ENCODE measurements around the gene LHX3.

DNA sequence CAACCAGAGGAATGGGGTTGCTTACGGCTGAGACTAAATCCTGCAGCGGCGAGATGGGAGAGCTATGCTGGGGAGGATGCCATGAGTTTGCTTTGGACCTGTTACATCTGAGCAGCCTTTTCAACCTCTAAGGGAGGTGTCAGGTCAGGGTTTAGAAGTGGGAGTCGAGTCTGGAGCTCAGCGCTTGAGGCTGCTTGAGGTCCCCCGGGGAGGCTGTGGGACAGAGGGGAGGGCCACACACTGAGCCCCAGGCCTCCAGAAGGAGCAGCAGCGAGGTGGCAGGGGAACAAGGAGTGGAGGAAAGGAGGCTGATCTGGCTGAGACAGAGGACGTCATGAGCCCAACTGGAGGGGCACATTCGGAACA is 42.6 kb upstream of the LHX3 start:
- TF ChIP-seq RAD21 (IDR thresholded peaks at IDR 0.05 in 1 of 2, conservative IDR thresholded peaks at IDR 0.05 in 1 of 2; ENCODE audit: low read depth in 2 of 2, low read length in 2 of 2) (no peak), KDM5A (IDR thresholded peaks at IDR 0.05; ENCODE audit: low read length) (no peak), EP300 (IDR thresholded peaks at IDR 0.05; ENCODE audit: borderline replicate concordance in 1 of 2, low read depth in 2 of 2, low read length in 2 of 2) (no peak), RFX5 (IDR thresholded peaks at IDR 0.05; ENCODE audit: borderline replicate concordance, low read depth, low read length) (no peak), POLR2A (IDR thresholded peaks at IDR 0.05; ENCODE audit: control extremely low read depth in 1 of 2, low read depth in 2 of 2, low read length in 2 of 2) (no peak), SIN3A (conservative IDR thresholded peaks at IDR 0.05 in 1 of 2, IDR thresholded peaks at IDR 0.05 in 1 of 2; ENCODE audit: low read depth in 1 of 2, low read length in 2 of 2) (no peak), BRCA1 (IDR thresholded peaks at IDR 0.05; ENCODE audit: low read depth, low read length) (no peak), EZH2 (IDR thresholded peaks at IDR 0.05; ENCODE audit: low read depth, low read length, severe bottlenecking) (no peak)
- TF ChIP-seq, protein P1, sequence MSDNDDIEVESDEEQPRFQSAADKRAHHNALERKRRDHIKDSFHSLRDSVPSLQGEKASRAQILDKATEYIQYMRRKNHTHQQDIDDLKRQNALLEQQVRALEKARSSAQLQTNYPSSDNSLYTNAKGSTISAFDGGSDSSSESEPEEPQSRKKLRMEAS (IDR thresholded peaks at IDR 0.05): no peak
- TF ChIP-seq, protein P2, sequence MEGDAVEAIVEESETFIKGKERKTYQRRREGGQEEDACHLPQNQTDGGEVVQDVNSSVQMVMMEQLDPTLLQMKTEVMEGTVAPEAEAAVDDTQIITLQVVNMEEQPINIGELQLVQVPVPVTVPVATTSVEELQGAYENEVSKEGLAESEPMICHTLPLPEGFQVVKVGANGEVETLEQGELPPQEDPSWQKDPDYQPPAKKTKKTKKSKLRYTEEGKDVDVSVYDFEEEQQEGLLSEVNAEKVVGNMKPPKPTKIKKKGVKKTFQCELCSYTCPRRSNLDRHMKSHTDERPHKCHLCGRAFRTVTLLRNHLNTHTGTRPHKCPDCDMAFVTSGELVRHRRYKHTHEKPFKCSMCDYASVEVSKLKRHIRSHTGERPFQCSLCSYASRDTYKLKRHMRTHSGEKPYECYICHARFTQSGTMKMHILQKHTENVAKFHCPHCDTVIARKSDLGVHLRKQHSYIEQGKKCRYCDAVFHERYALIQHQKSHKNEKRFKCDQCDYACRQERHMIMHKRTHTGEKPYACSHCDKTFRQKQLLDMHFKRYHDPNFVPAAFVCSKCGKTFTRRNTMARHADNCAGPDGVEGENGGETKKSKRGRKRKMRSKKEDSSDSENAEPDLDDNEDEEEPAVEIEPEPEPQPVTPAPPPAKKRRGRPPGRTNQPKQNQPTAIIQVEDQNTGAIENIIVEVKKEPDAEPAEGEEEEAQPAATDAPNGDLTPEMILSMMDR (IDR thresholded peaks at IDR 0.05; ENCODE audit: control extremely low read depth in 1 of 3, insufficient read depth in 1 of 3, low read depth in 1 of 3, low read length in 3 of 3): no peak
- TF ChIP-seq, protein P3, sequence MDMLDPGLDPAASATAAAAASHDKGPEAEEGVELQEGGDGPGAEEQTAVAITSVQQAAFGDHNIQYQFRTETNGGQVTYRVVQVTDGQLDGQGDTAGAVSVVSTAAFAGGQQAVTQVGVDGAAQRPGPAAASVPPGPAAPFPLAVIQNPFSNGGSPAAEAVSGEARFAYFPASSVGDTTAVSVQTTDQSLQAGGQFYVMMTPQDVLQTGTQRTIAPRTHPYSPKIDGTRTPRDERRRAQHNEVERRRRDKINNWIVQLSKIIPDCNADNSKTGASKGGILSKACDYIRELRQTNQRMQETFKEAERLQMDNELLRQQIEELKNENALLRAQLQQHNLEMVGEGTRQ (IDR thresholded peaks at IDR 0.05; ENCODE audit: low read length): no peak

Data from H1 (cell line).